HepG2 (cell line): Measurements from ENCODE around the gene STMND1. TPM values are rescaled to one million over a fixed set of nuclear protein-coding genes. Genes with fewer than 3 reads are reported as not detected.

Source experiments
- ATAC-seq: fragments of 200-7000 bp; cut with Tn5 transposase; 3 replicates; pipeline ENCODE4 v1.9.1; 2020; ENCODE audit warnings: mild to moderate bottlenecking, moderate library complexity
- BruUV-seq: library from RNA; stranded (reverse); fragments of 400-500 nt; replicated peaks from 2 replicates; lab custom pipeline; 2021; lab: Mats Ljungman, UMichigan
- CTCF ChIA-PET: fragments of 300-600 bp; formaldehyde crosslinking; extraction: SDS; loops from one replicate; lab custom pipeline; 2021; ENCODE audit warnings: low total read pairs, inconsistent platforms, low intra/inter-chr PET ratio; lab: Yijun Ruan, JAX
- POLR2A ChIA-PET: fragments of 350-600 bp; sonication (Branson Sonifier 250); formaldehyde crosslinking; loops from one replicate; lab custom pipeline; 2020; ENCODE audit warnings: antibody characterized with exemption, inconsistent platforms; lab: Yijun Ruan, JAX
- DNase-seq: peaks from one replicate; pipeline ENCODE4 v3.0.0-alpha.2; 2015; ENCODE audit warnings: low spot score
- FAIRE-seq: peaks from 3 replicates; lab custom pipeline; 2011; peaks lifted over from hg19 to GRCh38; lab: Jason Lieb, UNC
- H2AFZ ChIP-seq: one replicate; pipeline ENCODE4 v1.6.1; 2011; ENCODE audit warnings: low read length, inconsistent platforms
- H3K27ac ChIP-seq: fragments of 300-600 bp; 3 replicates; pipeline ENCODE4 v1.8.0; 2011; ENCODE audit warnings: mixed run types, mild to moderate bottlenecking, mixed read lengths, low read length, inconsistent platforms; ENCODE audit not compliant: insufficient read depth; ENCODE audit errors: extremely low read length
- H3K27me3 ChIP-seq, 2 experiments: fragments of 200-600 bp in 1 of 2; 2 replicates in 1 of 2; 3 replicates in 1 of 2; pipeline versions ENCODE4 v1.6.0 to v1.8.0; 2011; ENCODE audit warnings: low read length in 2 of 2, mild to moderate bottlenecking in 2 of 2, moderate library complexity in 2 of 2, inconsistent platforms in 1 of 2; ENCODE audit not compliant: insufficient read depth in 2 of 2, control insufficient read depth in 1 of 2
- H3K36me3 ChIP-seq, 2 experiments: fragments of 200-600 bp in 1 of 2; replicated peaks in 1 of 2; 2 replicates in 1 of 2; 3 replicates in 1 of 2; pipeline versions ENCODE4 v1.5.1 to v1.8.0; 2011; ENCODE audit warnings: low read length in 2 of 2, inconsistent platforms in 1 of 2; ENCODE audit not compliant: insufficient read depth in 2 of 2, control insufficient read depth in 1 of 2
- H3K4me1 ChIP-seq: 2 replicates; pipeline ENCODE4 v1.5.1; 2012; ENCODE audit warnings: low read length, inconsistent platforms; ENCODE audit not compliant: insufficient read depth
- H3K4me2 ChIP-seq: 2 replicates; pipeline ENCODE4 v1.6.0; 2011; ENCODE audit warnings: low read depth, low read length, inconsistent platforms
- H3K4me3 ChIP-seq, 3 experiments: fragments of 200-600 bp in 1 of 3; sonication (generic), shearing (Covaris generic) in 1 of 3; replicated peaks in 1 of 3; 2 replicates each; pipeline ENCODE4 v1.5.1; 2011 to 2016; ENCODE audit warnings: low read length in 3 of 3, inconsistent platforms in 2 of 3, low read depth in 2 of 3, mild to moderate bottlenecking in 2 of 3, control low read depth in 1 of 3, mixed read lengths in 1 of 3; ENCODE audit not compliant: insufficient read depth in 1 of 3
- H3K79me2 ChIP-seq: one replicate; pipeline ENCODE4 v1.6.1; 2011; ENCODE audit warnings: low read length, inconsistent platforms; ENCODE audit not compliant: insufficient read depth
- H3K9ac ChIP-seq: 2 replicates; pipeline ENCODE4 v1.6.0; 2011; ENCODE audit warnings: mild to moderate bottlenecking, low read depth, low read length, inconsistent platforms; ENCODE audit not compliant: insufficient read depth
- H3K9me3 ChIP-seq: 2 replicates; pipeline ENCODE4 v1.5.1; 2012; ENCODE audit warnings: mild to moderate bottlenecking, low read length
- H4K20me1 ChIP-seq: 2 replicates; pipeline ENCODE4 v1.6.0; 2011; ENCODE audit warnings: inconsistent platforms, mild to moderate bottlenecking, low read length, moderate library complexity; ENCODE audit not compliant: insufficient read depth
- CCAR2 ChIP-seq: fragments of 200-400 bp; formaldehyde crosslinking; optimal IDR thresholded peaks from 2 replicates; pipeline ENCODE3; 2018; ENCODE audit warnings: low read depth, mild to moderate bottlenecking, low read length, moderate library complexity
- ELK4 ChIP-seq: sonication (generic); formaldehyde crosslinking; IDR thresholded peaks from 2 replicates; pipeline ENCODE4 v1.9.0; 2021; ENCODE audit warnings: missing genetic modification reagents, borderline replicate concordance
- ESRRA ChIP-seq: sonication (generic); formaldehyde crosslinking; IDR thresholded peaks from 2 replicates; pipeline ENCODE4 v1.5.1; 2020; ENCODE audit warnings: mild to moderate bottlenecking, low read depth, missing genetic modification reagents
- HNF1B ChIP-seq: sonication (generic); formaldehyde crosslinking; IDR thresholded peaks from 2 replicates; pipeline ENCODE4 v1.5.1; 2020; ENCODE audit warnings: mild to moderate bottlenecking, moderate library complexity, missing genetic modification reagents
- MBD4 ChIP-seq: IDR thresholded peaks from 2 replicates; pipeline ENCODE4 v1.6.1; 2012; ENCODE audit warnings: low read length, inconsistent platforms, borderline replicate concordance
- TEAD2 ChIP-seq: sonication (generic); formaldehyde crosslinking; IDR thresholded peaks from 2 replicates; pipeline ENCODE4 v1.9.0; 2021; ENCODE audit warnings: missing genetic modification reagents
- TFE3 ChIP-seq: IDR thresholded peaks from 2 replicates; pipeline ENCODE4 v1.6.1; 2016
- ZNF329 ChIP-seq: sonication (generic); formaldehyde crosslinking; IDR thresholded peaks from 2 replicates; pipeline ENCODE4 v1.9.0; 2021; ENCODE audit warnings: low read depth, mild to moderate bottlenecking, missing genetic modification reagents
- WGBS: methylation state at CpG from one replicate; pipeline ENCODE4 v1.1.6; 2017; ENCODE audit warnings: low lambda C conversion rate; 5-methylcytosine and 5-hydroxymethylcytosine counted together
- in situ Hi-C: cut with HindIII; loops from 2 replicates; pipeline ENCODE4 v1.10.0; 2017; ENCODE audit warnings: low pct_unique_long_range_greater_than_20kb; ENCODE audit not compliant: extremely low pct_ligation_motif_present
- intact Hi-C: fragments of 100-400 bp; cut with micrococcal nuclease; formaldehyde crosslinking; loops from one replicate; pipeline ENCODE4 v1.10.0; 2022; ENCODE audit not compliant: unreplicated experiment
- polyA plus RNA-seq, 8 experiments: library from polyadenylated mRNA; depleted of rRNA in 3 of 8; stranded (reverse) in 7 of 8; unstranded in 1 of 8; fragments of >200 nt; fragmentation: Illumina TruSeq in 4 of 8; extraction: Trizol in 4 of 8; gene quantifications; 2 replicates each; pipeline versions ENCODE4 v1.2.1 to v1.2.3, GENCODE V29; 2011 to 2016; ENCODE audit warnings: low read depth in 4 of 8, missing spikeins in 1 of 8, mixed read lengths in 1 of 8; ENCODE audit not compliant: insufficient read depth in 1 of 8
- total RNA-seq, 5 experiments: library from RNA; depleted of rRNA; stranded (reverse); fragments of >200 nt; fragmentation: Illumina TruSeq; extraction: Trizol; gene quantifications; 2 replicates each; pipeline ENCODE4 v1.2.3, GENCODE V29; 2016; ENCODE audit warnings: low read depth in 1 of 5

Gene STMND1
- total and polyA plus RNA-seq, 2 of the 13 experiments (the other 11 are each of a cell fraction or from before 2014, with no cell fraction given): not detected

GRCh38 chr6:17150096-17150495 lies 48.2 kb downstream of the STMND1 start:
- ChIA-PET POLR2A (interaction anchor here (0.7 kb wide), 1 partner anchor 431 kb away, joined by 3 read pairs; no protein-coding TSS in a partner anchor), CTCF (no interaction called here)
- Histone ChIP-seq H3K79me2 (no peaks in the 10 kb centered on the region), H3K9ac (no peak overlapping the region), H3K27ac (no peak overlapping the region), H3K4me2 (no peak overlapping the region), H3K4me1 (peaks cover 7% of the 10 kb centered on the region), H3K36me3 (no peaks in the 10 kb centered on the region), H4K20me1 (no peaks in the 10 kb centered on the region), H3K4me3 (no peak overlapping the region), H3K27me3 (no peaks in the 10 kb centered on the region; a peak in 1 of 5 replicates), H3K9me3 (peaks cover 22% of the 10 kb centered on the region), H2AFZ (no peak overlapping the region)
- 25% methylated on average over 2 of the region's 2 CpGs for WGBS
- BruUV-seq: no TSS peak
- ATAC-seq: no peak
- TF ChIP-seq ZNF329 (no peak), MBD4 (no peak), ESRRA (CRISPR knock-in tag) (no peak), HNF1B (no peak), CCAR2 (no peak), ELK4 (CRISPR knock-in tag) (no peak), TFE3 (no peak), TEAD2 (CRISPR knock-in tag) (no peak)
- intact Hi-C loops: loop anchor here (10.0 kb wide), 1 partner anchor 1355 kb away; no protein-coding TSS in a partner anchor
- in situ Hi-C loops: loop anchor here (10.0 to 25.0 kb wide), 2 partner anchors 975 to 1162 kb away; partner anchors contain the start of gene NHLRC1
- DNase-seq: no peak
- no peak for FAIRE-seq
